Activated gamma-delta T cell (primary cell): ENCODE data around the gene PPL.
"Not testable (repeated sequence)": the region's sequence is repeated elsewhere in the genome, so short reads cannot be mapped to it uniquely, and the experiment has no call there.

Experiments
- DNase-seq: peaks from one replicate; lab custom pipeline; 2025; lab: John Stamatoyannopoulos, UW

PPL gene

DNA sequence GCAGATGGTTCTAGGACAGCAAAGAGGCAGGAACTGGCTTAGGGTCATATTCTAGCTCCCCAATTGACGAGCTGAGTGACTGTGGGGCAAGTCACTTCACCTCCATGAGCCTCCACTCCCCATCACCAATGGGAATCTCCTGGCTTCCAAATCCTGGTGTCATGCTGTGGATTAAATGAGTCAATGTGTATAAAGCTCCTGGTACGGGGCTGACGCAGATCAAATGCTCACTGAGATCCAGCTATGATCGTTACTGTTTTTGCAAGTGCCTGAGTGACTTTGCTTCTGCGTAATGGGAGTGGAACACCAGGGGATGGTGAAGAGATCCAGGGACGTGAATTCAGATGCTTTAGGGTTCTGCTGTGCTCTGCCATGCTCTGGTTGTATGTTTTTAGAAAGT, 23.6 kb upstream of the PPL start:
- no peak for DNase-seq

DNA sequence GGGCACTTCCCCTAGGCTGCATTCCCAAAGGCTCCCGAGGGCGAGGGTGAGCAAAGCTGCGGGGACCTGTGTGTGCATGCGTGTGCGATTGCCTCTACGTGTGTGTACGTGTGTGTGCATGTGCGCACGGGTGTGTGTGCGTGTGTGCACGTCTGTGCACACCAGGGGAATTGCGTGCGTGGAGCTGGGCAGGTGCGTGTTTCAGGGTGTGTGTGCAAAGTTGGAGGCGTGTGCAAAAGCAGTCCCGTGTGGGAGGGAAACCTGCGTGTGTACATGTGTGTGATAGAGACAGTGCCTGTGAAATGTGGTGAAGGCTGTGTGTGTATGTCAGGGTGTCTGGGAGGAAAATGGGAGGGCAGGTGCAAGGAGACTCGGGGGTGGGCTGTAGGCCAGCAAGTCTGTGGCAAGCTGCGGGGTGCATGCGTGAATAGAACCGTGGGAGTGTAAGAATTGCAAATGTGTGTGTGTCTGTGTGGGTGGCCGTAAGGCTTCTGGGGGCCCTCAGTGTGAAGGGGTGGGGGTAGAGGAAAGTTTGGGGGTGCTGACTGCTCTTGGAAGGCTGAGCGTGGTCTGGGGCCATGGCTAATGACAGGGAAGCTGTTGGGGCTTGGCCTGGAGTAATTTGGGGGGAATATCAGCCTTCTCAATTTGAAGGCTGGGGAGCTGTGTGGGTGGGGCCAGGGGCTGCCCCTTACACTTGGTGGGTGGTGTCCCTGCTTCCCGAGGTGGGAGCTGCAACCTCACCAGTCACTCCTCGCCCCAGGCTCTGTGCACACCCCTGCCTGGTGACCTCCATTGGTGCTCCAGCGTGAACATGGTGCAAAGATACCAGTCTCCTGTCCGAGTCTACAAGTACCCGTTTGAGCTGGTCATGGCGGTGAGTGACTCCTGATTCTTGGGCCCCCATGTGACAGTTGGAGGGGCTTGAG, 21.8 kb upstream of the PPL start:
- no peak for DNase-seq

DNA sequence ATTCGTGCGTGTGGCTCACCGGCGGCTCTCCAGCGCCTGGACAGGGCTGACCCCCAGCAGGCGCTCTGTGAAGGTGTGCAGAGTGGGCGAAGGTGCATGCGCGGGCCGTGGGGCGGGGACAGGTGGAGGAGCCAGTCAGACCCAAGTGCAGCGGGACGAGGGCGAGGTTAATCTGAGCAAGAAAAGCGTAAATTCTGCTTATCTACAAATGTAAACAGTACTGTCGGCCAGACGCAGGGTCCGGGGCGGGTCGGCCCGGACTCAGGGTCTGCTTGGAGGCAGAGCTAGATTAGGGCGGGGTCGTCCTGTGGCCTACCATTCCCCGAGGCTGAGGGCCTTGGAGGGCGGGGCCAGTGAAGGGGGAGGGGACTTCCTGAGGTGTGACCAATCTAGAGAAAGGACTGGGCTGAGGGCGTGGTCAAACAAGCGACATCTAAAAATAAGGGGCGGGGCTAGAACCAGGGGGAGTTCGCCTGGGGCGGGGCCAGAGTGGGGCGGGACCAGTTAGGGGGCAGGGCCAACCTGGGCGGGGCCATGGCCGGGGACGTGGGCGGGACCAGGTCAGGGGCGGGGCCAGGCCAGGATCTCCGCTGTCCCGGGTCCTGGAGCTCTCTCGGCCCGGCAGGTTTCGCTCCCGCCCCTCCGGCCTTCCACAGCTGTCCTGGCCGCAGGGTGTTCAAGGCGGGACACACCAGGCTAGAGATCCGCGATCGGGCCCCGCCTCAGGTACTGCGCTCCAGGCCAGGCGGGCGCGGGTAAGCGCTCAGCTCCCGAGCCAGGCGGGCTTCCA, 21.0 kb upstream of the PPL start, which contains the start of gene SEC14L5:
Gene SEC14L5, plus strand, starts transcription at position 611 of the 790 bp plus-strand sequence. CDS start 994 bp downstream, outside the sequence.
- DNase-seq: peak; percentile 66

DNA sequence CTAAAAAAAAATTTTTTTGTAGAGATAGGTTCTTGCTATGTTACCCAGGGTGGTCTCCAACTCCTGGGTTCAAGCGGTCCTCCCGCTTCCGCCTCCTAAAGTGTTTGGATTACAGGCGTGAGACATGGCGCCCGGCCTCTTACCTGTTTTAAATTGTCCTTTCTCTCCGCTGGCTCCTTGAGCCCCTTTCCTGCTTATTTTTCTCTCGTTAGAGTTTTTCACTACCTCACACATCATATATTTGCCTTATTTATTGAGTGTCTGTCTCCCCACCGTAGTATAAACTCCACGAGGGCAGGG, 20.4 kb upstream of the PPL start:
- no peak for DNase-seq

DNA sequence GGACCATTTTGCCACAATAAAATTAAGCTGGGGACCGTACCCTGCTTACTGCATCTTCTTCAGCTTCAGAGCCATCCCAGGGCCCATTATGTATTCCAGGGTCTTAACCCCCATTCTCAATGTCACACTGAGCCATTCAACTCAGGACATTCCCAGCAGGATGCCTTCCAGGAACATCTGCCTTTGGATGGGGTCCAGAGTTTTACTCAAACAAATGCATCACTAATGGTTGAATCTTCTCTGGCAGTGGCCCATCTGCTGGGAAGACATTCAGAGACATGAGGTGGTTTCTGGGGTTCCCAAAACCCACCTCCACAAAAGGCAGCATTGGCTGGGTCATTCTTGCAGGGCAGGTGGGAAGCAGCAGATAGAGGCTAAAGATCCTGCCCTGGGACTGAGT, 17.8 kb upstream of the PPL start:
- DNase-seq: no peak

DNA sequence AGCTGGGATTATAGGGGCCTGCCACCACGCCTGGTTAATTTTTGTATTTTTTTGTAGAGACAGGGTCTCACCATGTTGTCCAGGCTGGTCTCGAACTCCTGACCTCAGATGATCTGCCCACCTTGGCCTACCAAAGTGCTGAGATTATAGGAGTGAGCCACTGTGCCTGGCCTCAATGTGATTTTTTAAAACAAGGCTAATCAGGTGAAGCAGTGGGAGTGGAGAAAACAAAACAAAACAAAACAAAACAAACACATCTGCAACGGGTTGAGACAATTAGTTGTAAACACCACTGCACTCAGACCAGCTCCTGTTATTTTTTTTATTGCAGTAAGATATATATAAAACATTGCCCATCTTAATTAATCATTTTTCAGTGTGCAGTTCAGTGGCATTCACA, 14.6 kb upstream of the PPL start:
- DNase-seq: not testable (repeated sequence)

DNA sequence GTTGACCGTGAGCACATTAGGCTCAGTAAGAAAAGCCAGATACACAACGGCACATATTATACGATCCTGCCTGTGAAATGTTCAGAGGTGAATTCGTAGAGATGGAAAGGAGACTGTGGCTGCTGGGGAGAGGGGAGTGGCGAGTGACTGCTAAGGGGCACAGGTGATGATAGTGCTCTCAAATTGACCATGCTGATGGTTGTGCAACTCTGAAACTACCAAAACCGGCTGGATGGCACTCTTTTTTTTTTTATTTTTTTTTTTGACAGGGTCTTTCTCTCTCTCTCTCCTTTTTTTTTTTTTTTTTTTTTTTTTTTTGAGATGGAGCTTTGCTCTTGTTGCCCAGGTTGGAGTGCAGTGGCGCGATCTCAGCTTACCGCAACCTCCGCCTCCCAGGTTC, 13.0 kb upstream of the PPL start:
- DNase-seq: no peak

DNA sequence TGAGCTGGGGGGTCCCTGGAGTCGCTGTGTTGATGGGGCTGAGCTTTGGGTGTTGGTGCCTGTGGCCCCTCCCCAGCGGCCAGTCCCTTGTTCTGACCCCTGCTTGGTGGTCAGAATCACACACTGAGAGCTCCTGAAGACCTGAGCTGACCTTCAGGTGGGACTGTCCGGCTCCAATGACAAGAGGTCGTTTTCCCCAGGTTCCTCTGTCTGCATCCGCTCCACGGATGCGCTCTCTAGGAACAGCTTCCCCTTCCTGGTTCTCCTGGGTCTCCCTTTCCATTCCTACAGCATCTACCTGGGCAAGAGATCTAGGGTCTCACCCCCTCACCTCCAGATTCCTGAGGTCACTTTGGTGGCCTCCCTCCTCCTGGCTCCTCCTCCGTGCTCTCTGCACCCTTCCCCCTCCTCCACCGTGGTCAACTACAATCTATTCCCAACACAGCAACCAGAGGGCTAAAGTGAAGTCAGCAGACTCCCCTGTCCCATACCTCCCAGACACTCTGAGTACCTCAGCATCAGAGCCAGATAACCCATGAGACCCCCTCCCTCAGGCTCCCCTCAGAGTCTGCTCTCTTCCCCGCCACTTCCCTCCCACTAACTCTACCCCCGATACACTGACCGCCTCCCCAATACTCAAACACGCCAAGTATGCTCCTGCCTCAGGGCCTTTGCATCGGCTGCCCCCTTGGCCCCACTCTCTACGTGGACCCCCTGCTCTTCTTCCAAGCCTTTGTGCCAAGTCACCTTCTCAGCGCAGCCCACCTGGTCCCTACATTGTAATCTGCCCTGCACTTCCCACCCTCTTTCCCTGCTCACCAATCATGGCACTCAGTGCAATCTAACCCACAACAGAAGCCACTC, 12.2 kb upstream of the PPL start:
- DNase-seq: no peak

DNA sequence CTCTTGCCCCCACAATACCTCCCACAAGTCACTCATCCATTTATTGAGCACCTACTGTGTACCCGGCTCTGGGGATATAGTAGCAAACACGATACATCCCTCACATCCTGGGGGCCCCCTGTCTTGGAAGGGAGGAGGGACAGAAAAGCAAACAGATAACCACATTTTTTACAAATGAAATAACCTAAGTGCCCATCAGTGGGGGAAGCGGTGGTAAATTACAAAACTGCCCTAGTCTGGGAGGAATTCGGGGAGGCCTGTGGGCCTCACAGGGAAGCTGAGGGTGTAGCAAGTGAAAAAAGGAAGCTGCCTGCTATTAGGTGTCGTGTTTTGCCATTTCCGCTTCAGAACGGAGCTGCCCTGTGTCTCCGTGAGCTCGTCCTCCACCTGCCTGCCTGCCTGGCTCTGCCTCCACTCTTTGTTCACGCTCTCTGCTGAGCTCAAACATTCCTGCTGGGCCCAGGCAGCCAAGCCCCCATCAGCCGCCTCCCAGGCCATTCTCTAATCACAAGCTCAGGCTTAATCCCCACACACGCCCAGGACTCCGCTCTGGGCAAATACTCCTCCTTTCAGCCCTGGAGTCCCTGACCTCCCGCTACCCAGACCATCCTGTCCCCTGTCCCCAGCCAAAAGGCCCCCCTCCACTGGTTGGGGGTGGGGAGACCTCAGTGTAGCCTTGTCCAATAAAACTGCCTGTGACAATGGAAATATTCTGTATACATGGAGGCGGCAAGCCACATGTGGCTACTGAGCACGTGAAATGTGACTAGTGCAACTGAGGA, 11.0 kb upstream of the PPL start:
- DNase-seq: no peak

DNA sequence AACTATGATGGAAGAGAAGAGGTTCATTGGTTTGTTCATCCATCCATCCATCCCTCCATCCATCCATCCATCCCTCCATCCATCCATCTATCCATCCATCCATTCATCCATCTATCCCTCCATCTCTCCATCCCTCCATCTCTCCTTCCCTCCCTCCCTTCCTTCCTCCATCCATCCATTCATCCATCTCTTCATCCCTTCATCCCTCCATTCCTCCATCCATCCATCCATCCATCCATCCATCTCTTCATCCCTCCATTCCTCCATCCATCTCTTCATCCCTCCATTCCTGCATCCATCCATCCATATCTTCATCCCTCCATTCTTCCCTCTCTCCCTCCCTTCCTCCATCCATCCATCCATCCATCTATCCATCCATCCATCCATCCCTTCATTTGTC, 10.0 kb upstream of the PPL start:
- DNase-seq: no peak

DNA sequence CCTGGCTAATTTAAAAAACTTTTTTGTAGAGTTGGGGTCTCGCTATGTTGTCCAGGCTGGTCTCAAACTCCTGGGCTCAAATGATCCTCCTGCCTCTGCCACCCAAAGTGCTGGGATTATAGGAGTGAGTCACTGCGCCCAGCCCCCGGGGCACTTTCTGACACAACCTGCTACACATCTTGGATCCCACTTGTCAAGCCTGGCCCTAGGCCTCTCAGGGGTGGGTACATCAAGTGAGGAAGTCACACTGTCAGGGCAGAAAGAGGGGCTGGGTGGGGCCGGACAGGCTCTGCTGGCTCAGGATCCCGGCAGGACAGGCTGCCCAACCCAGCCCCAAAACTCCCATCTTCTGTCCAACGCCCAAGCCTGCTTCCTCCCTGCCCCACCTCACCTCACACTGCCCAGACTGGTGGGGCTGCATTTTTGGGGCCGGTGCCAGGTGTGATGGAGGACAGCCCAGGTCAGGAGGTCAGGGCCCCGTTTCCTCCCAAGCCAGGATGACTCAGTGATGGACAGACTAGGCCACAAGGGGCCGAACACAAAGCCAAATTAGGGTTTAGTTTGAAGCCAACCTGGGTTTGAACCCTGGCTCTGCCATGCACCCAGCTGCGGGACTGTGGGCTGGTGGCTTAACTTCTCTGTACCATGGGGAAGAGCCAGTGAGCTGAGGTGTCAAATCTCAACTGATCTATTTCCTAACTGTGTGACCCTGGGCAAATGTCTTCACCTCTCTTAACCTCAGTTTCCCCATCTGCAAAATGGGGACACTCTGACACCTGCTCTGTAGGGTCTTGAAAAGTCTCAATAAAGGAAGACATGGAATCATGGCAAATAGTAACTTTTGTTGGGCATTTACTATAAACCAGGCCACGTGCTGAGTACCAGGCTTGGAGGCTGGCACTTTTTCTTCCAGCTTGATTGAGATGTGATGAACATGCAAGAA, 8.9 kb upstream of the PPL start:
- DNase-seq: no peak

DNA sequence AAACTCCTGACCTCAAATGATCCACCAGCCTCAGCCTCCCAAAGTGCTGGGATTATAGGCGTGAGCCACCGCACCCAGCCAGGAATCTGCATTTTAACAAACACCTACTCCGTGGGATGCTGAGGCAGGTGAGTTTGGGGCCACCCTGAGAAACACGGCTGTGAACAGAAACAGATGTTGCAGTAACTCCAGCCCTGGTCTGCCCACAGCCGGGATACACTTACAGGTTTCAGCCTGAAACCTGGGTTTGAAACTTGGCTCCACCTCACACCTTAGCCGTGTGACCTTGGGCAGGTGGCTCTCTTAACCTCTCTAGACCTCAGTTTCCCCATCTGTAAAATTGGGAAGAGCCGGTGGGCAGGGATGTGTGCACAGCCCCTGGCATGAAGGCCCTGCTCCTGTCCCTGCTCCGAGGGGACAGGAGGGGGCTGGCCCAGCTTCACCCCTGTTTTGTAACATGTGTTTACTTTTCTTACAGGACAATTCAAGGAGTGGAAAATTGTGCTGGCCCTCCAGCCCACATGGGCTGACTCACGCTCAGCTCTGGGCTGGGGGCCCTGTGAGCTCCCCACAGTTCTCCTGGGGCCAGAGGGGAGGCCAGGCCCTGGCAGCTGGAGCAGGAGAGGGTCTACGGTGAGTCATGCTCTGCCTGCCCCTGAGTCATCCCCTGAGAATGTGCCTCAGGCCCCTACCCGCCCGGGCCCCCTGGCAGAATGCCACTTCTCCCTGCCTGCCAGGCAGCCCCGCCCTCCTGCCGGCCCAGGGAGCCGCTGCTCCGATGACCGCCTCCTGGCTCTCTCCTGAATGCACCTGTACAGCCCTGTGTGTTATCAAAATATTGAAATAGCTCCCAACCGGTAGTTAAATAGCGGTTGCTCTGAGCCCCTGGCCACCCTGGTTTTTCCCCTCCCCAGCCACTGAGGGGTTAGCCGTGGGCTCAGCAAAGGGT, 7.7 kb upstream of the PPL start:
- no peak for DNase-seq

DNA sequence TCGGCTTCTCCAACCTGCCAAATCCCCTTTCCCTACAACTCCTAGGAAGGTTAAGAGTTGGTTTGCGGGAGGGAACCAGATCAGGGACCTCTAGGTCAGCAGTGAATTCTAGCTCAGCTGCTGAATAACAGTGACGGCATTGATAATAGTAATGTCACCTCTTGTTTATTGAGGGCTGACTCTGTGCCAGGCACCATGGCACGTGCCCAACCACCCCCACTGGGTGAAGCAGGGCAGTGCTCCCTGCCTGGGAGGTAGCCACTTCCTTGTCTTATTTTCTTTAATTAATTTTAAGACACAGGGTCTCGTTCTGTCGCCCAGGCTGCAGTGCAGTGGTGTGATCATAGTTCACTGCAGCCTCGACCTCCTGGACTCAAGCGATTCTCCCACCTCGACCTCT, 5.5 kb upstream of the PPL start:
- DNase-seq: no peak

DNA sequence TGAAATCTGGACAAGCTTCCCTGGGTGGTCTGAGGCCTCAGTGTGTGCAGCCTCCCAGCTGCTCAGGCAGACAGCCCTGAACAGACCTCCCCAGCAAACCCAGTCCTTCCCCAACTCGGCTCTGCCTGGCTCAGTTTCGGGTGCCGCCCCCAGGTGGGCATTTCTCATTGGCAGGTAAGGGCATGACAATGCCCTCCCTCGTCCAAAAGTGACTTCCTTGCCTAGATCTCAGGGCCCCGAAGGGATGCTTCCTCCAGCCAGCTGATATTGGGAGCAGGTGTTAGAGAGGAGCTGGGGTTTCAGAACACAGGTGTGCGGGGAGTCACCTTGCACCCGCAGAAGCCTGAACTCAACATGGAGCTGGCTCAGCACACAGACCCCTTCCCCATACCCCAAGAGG, 3.8 kb upstream of the PPL start:
- no peak for DNase-seq

DNA sequence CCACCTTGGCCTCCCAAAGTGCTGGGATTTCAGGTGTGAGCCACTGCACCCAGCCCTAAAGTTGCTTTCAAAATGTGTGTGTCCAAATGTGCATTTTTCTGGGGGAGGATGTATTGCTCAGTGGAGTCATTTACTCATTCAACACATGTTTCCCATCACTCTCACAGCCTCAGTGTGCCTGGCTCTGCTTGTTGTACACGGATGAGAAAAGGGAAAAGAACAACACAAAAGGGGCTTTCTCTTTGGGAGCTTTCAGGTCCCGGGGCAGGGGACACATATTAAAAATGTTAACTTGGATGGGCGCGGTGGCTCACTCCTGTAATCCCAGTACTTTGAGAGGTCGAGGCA, 1.7 kb upstream of the PPL start:
- no peak for DNase-seq

DNA sequence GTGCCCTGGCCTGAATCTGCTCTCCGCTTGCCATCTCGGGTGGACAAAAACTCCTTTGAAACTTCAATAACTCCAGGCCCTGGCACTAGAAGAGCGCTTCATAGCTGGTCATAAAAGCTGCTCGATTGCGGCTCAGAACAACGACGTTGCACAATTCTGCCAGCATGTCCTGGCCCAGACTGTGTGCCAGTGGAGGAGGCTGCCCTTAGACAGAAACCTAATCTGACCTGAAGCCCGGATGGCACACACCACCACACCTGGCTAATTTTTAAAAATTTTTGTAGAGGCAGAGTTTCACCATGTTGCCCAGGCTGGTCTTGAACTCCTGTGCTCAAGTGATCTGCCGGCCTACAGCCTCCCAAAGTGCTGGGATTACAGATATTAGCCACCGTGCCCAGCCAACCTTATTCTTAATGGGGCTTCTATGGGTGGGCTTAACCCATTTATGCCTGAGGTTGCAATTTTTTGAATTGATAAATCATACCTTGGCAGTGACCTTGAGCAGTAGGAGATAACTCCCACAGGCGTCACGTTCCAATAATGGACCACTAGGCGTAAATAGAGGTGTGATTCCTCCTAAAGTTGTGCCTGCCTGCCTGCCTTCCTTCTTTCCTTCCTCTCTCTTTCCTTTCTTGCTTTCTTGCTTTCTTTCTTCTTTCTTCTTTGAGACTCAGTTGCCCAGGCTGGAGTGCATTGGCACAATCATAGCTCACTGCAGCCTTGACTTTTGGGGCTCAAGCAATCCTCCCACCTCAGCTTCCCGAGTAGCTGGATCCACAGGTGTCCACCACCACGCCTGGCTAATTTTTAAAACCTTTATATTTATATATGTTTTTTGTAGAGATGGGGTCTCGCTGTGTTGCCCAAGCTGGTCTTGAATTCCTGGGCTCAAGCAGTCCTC, 1.1 kb upstream of the PPL start:
- DNase-seq: no peak

DNA sequence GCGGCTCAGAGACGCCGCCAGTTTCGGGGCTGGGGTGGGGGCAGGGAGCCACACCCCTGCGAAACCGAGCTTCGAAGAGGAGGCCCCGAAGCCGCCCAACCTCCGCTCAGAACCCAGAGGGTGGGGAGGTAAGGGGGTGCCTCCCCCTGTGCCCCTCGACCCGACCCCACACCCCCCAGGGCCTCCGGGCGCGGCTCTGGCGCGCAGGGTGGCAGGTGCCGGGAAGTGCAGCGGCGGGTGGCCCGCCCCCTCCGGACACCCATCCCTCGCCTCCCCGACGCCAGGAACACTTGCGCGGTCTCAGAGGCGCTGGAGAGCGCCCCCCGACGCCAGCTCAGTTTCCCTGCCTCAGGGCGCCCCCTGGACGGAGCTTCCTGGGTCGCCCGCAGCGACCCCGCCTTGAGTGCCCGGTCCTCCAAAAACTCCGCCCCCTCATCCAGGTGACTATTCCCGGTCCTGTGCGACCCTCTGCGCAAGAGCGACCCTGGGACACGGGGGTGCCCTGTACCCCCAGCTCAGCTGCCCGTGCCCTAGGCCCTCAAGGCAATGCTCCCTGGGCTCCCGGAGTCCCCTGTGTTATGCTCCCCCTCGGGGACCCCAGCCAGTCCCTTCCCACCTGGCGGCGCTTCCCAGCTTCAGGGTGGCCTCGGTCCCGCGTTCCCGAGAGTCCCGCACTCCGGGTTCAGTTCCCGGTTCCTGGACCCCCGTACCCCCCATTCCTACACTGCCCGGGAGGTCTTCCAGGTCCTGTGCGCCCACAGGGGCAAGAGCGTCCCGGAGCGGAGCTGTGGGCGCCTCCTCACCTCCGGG, 562 bp downstream of the PPL start:
- DNase-seq: no peak
